HG03342 (cell line): ENCODE data around the gene FAM181A.

Source experiments
- ATAC-seq: cut with Tn5 transposase; IDR thresholded peaks from one replicate; pipeline ENCODE4 v1.9.1; 2021; ENCODE audit warnings: mild to moderate bottlenecking, moderate library complexity; ENCODE audit not compliant: unreplicated experiment

Gene FAM181A

GRCh38 chr14:93903342-93904184, 23.6 kb upstream of the FAM181A start:
- no peak for ATAC-seq

- no peak for ATAC-seq
Measured at GRCh38 chr14:93905623-93906022, 21.5 kb upstream of the FAM181A start.

- ATAC-seq: peak; percentile 82
Measured at GRCh38 chr14:93906341-93907329, 20.5 kb upstream of the FAM181A start.

GRCh38 chr14:93909429-93910128, 17.6 kb upstream of the FAM181A start:
- ATAC-seq: no peak

GRCh38 chr14:93911975-93912615, 15.0 kb upstream of the FAM181A start:
- ATAC-seq: no peak

- no peak for ATAC-seq
Measured at GRCh38 chr14:93912782-93913181, 14.4 kb upstream of the FAM181A start.

- no peak for ATAC-seq
Measured at GRCh38 chr14:93914278-93914677, 12.9 kb upstream of the FAM181A start.

GRCh38 chr14:93915070-93915705, 12.0 kb upstream of the FAM181A start:
- ATAC-seq: no peak

- no peak for ATAC-seq
Measured at GRCh38 chr14:93915800-93916199, 11.3 kb upstream of the FAM181A start.

- ATAC-seq: no peak
Measured at GRCh38 chr14:93916498-93916897, 10.6 kb upstream of the FAM181A start.

- no peak for ATAC-seq
Measured at GRCh38 chr14:93917141-93917540, 10.0 kb upstream of the FAM181A start.

- ATAC-seq: no peak
Measured at GRCh38 chr14:93921001-93921806, 5.9 kb upstream of the FAM181A start.

- ATAC-seq: no peak
Measured at GRCh38 chr14:93923626-93924025, 3.5 kb upstream of the FAM181A start.

GRCh38 chr14:93924592-93925355, 2.4 kb upstream of the FAM181A start:
- ATAC-seq: no peak

- no peak for ATAC-seq
Measured at GRCh38 chr14:93925374-93925895, 1.7 kb upstream of the FAM181A start.

- ATAC-seq: no peak
Measured at GRCh38 chr14:93926245-93926872, 785 bp upstream of the FAM181A start.

- ATAC-seq: no peak
Measured at GRCh38 chr14:93927800-93928145, 629 bp downstream of the FAM181A start.
